Activated CD8-positive, alpha-beta memory T cell treated with anti-CD3 and anti-CD28 coated beads, Interleukin-2, amount 50 U/mL, for 24 hours (primary cell): Measurements from ENCODE around the gene RIMBP2.

Source experiments
- DNase-seq: peaks from one replicate; pipeline ENCODE4 v3.0.0-alpha.2; 2020; ENCODE audit errors: extremely low read depth

The RIMBP2 gene

GRCh38 chr12:130571734-130572133 lies 144.4 kb downstream of the RIMBP2 start:
- DNase-seq = no peak

- no peak for DNase-seq
These were observed 145.0 kb downstream of the RIMBP2 start for GRCh38 chr12:130571089-130571488.

DNA sequence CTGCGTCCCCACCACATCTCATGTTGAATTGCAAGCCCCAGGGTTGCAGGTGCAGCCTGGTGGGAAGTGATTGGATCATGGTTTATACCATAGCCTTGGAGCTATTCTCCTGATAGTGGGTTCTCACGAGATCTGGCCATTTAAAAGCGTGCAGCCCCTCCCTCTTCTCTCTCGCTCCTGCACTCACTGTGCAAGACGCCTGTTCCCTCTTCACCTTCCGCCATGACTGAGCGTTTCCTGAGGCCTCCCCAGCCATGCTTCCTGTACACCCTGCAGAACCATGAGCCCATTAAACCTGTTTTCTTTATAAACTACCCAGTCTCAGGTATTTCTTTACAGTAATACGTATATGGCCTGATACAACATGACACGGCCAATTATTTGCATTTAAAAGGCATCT lies 146.6 kb downstream of the RIMBP2 start:
- DNase-seq = no peak

- no peak for DNase-seq
These were observed 147.6 kb downstream of the RIMBP2 start for GRCh38 chr12:130568501-130568900.

DNA sequence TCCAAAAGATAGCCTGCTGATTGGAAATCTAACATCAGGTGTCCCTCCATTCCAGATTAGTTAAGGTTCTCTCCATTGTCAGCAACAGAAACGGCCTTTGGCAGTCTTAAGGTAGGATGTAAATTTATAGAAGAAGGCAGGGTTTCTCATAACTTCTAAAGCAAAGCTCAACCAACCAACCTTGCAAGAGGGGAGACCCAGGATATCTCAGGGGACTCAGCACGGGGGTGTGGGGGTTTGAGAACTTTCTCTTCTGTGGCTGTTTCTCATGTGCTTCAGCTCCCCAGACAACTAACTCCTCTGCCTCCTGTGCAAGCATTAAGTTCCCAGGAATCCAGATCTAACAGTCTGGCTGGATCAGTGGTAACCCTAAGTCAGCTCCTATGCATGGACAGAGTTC lies 148.1 kb downstream of the RIMBP2 start:
- DNase-seq = no peak

GRCh38 chr12:130566446-130567155 lies 149.5 kb downstream of the RIMBP2 start:
- no peak for DNase-seq

GRCh38 chr12:130565189-130565588 lies 150.9 kb downstream of the RIMBP2 start:
- DNase-seq = no peak

- no peak for DNase-seq
These were observed 152.8 kb downstream of the RIMBP2 start for GRCh38 chr12:130563323-130563722.

DNA sequence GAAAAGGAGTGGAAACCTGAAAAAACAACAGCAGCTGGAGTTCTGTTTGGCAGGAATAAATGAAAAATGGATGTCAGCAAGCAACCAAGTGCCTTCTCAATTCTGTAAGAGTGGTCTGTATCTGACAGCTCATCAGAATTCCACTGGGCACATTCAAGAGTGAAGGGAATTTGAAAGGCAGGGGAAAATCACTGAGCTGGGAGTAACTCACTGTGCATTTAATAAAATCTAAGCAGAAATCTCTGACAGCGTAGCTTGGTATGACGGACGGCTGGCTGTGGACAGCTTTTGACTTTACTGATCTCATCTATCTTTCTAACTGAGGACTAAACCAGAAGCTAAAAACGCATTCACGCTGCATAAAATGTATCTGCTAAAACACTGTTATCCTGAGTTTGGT lies 153.4 kb downstream of the RIMBP2 start:
- no peak for DNase-seq

DNA sequence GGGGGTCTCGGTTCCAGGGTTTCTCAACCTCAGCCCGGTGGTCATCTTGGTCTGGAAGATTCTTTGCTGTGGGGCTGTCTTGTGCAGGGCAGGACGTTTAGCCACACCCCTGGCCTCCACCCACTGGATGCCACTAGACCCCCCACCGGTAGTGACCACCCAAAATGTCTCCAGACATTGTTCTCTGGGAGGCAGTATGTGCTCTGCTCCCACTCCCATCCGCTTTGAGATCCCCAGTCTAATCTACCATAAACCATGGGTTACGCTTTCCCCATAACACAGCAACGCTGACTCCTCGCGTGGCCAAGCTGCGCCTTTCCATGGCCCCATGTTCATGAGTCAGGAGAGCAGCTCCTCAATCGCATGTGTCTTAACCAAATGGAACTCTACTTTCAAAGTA lies 155.8 kb downstream of the RIMBP2 start:
- no peak for DNase-seq

- no peak for DNase-seq
These were observed 156.3 kb downstream of the RIMBP2 start for GRCh38 chr12:130559806-130560205.

DNA sequence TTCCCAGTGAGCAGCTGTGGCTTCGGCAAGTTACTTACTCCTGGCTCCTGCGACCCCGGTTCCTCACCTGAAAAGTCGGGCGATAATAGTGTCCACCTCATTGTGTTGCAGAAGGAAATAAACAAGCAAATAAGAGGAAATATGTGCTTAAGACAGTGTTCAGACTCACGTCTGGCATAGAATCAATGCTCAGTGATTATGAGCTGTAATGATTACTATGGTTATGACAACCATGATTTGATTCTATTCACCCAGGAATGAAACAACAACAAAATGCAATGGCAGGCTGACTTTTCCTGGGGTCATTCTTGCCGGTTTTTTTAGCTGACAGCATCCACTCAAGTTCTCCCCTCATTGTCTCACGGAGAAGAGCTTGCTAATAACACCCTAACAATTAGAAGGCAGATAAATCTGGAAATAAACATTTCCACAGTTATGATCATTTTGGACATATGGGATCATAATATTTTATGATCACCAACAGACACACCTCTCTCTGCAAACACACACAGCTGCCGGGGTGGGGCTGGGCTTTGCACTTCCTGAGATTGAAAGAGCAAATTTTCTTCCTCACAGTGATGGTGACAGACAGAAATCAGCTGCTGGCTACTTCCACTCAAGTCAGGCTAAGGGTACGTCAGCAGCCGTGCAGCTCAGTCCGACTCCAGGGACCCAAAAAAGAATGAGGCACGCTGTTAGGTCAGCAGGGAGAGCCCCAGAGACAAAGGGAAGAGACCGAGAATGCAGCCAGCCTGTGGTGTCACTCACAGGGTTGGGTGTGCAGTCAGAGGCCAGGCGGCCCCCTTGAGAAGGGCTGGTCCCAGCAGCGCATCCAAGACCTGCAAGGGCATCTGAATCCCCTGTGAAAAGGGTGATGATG lies 158.0 kb downstream of the RIMBP2 start:
- no peak for DNase-seq

- no peak for DNase-seq
These were observed 158.9 kb downstream of the RIMBP2 start for GRCh38 chr12:130557201-130557600.

DNA sequence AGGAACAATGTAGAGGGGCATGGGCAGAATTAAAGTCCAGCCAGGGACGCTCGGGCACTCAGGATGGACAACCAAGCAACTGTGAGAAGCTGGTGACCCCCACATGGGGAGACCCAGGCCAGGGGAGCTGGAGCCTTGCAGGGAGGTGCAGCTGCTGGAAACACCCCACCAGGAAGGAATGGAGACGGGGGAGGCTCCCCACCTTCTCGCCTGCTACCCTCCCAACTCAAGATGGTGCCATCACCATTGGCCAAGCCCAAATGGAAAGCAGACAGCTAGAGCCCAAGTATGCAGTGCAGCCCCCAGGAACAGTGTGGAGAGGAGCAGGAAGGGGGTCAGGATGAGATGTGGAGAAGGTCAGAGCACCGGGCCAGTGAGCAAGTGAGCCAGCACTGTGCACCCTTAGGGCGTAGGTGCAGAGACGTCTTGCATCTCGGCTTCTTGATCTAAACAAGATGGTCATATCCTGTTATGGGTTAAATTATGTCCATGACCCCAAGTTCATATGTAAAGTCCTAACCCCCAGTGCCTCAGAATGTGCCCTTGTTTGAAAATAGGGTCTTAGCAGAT lies 159.5 kb downstream of the RIMBP2 start:
- DNase-seq = no peak

GRCh38 chr12:130555628-130556485 lies 160.2 kb downstream of the RIMBP2 start:
- DNase-seq = no peak

GRCh38 chr12:130555221-130555620 lies 160.9 kb downstream of the RIMBP2 start:
- DNase-seq = no peak

GRCh38 chr12:130552483-130552996 lies 163.6 kb downstream of the RIMBP2 start:
- no peak for DNase-seq

GRCh38 chr12:130549361-130549760 lies 166.7 kb downstream of the RIMBP2 start:
- no peak for DNase-seq

DNA sequence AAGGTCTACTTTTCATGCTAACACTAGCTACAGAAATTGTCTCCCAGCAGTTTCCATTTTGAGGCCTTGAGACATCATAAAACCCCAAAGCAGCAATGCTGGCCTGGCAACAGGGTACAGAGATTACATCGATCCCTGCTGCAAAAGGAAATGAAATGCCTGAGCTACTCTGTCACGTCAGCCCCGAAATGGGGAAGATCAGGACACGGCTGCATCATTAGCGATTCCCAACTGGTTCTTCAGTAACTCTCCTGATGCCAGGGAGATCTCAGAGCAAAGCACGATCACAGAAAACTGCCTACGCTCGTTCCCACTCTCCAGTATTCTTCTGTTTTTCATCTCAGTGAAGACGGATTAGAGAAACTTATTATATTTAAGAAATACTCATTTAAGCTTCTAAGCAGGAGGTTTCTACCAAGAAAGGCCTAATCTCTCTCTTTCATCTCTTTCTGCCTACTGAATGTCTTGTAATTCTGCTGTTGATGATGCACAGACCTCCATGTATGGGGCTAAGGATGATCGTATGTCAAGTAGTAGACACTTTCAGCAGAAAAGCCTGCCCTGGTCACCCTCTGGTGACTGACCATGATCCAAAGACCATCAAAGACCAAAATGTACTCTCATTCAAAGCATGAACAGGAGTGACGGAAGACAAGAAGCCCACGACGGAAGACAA lies 168.5 kb downstream of the RIMBP2 start:
- DNase-seq = no peak

- no peak for DNase-seq
These were observed 169.6 kb downstream of the RIMBP2 start for GRCh38 chr12:130546494-130546893.

DNA sequence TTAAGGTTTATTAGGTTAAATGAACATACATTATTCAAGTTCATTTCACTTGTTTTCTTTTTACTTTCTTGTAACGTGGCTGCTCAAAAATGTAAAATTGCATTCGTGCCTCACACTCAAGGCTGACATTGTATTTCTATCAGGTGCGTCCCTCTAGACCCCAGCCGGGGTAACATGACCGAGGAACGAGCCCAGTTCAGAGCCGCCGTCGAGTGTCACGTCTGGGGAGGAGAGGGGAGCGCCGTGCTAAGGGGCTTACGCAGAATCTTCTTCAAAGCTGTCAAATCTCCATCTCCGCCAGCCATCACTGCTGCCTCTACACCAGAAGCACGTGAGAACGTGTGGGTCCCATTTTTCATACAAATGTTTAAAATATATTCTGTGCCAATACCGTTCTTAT lies 170.6 kb downstream of the RIMBP2 start:
- DNase-seq = no peak
